ENCODE data around the gene FARP1.

FARP1 gene

GRCh38 chr13:98142380-98143156 lies at the start of gene FARP1:
TSS of gene FARP1 (plus strand) at chr13:98143094. CDS start at chr13:98213243, 70,149 bp downstream.
- peak; percentile 22 for DNase-seq (ENCODE audit: low spot score)

- no peak for DNase-seq (ENCODE audit: low spot score)
These were observed 48.1 kb upstream of the FARP1 start for GRCh38 chr13:98094678-98095266.

DNA sequence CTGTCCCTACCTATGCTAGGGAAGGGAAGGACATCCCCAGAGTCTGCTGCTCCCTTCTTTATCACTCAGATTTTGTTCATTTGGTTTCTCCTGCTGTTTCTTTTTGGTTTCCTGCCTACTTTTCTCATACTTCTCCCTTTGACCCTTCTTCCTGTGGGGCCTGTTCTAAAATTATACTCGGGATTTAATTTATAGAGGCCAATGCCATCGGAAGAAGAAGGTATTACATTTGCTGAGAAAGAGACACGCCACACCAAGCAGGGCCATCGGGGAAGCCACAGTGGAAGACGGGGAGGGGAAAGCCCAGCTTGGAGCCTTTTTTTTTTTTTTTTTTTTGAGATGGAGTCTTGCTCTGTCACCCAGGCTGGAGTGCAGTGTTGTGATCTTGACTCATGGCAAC lies 46.8 kb upstream of the FARP1 start:
- DNase-seq (ENCODE audit: low spot score), result no peak

DNA sequence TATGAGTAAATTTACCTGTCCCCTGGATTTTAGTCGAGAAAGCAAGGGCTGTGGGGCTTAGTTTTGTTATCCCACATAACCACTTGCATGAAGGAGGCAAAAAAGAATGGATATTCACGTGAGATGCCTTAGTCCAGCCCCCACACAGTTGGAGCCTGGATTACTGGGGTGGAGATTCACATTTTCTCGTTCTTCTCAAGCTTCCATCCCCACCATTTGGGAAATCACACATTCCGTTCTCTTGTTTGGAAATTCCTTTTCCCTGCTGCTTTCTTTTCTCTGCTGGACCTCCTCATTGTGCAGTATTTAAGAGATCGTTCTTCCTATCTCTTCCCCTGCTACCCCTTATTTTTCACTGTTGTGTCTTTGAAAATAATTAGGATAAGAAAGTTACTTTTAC lies 45.1 kb upstream of the FARP1 start:
- no peak for DNase-seq (ENCODE audit: low spot score)

- DNase-seq (ENCODE audit: low spot score), result no peak
These were observed 44.4 kb upstream of the FARP1 start for GRCh38 chr13:98098516-98098915.

GRCh38 chr13:98099627-98100026 lies 43.3 kb upstream of the FARP1 start:
- no peak for DNase-seq (ENCODE audit: low spot score)

DNA sequence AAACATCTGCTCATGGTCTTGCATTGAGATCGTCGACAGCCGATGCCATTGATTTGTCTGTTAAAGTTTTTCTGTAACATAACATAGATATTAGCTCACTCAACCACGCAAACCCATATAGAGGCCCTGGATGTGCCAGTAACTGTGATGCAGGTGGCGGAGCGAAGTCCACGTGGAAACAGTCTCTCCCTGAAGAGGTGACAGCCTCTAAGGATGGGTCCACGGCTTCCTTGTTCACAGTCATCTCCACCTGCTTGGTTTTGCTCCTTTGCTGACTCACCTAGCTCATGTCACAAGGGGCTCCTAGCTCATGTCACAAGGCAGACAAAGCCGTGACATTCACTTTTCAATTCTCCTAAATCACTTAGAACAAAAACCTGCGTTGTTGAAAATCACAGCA lies 42.4 kb upstream of the FARP1 start:
- no peak for DNase-seq (ENCODE audit: low spot score)

GRCh38 chr13:98103531-98103930 lies 39.4 kb upstream of the FARP1 start:
- no peak for DNase-seq (ENCODE audit: low spot score)

DNA sequence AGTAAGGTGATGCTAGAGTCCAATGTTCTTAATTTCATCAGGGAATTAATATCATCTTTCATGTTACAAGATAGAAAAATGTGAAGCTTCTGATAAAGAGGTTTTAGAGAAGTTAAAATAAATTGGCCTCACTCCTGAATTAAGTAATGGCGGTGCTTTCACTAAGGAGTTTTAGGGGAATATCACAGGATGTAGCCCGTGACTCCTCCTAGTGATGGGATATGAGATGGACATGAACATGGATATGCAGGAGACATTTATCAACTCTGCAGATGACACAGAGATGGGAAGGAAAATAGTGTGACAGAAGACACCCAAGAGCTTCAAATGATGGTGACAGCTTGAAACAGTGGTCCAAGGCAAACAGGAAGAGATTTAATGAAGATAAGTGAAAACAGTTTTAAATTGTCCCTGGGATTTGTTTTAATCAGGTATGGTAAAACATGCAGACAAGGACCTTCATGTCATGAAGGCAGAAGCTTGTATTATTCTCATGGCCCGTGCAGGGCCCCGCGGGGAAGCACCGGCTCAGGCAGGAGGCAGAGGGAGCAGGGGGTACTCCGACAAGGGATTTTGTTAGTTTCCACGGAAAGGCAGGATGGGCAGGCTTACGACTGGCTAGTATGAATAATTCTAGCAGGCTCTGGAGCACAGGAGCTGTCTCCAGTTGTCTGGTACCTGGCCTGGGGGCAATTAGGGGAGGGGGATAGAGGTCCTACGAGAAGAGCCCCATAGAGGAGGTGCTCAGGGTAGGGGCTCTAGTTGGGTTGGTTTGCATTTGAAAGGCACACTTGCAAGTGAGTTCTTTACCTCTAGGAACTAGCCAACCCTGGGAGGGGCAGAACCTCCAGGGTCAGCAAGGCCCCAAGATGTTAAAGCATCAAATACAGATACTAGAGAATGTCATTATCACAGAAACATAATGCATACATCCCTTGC lies 38.7 kb upstream of the FARP1 start:
- no peak for DNase-seq (ENCODE audit: low spot score)

DNA sequence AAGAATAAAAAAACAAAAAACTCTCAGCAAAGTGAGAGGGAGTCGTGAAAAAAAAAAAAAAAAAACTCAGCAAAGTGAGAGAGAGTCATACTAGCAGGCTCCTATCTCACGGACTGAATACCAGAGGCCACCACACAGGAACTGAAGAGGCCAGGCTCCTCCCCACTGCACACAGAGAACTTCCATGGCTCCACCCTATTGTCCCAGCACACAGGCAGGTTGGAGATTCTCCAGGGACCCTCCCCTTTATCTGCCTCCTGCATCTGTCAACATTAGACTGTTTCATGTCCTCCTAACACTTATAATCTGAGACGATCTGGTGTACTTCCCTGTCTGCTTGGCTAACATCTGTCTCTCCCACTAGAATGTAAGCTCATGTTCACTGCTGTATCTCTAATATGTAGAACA lies 37.0 kb upstream of the FARP1 start:
- DNase-seq (ENCODE audit: low spot score), result no peak

DNA sequence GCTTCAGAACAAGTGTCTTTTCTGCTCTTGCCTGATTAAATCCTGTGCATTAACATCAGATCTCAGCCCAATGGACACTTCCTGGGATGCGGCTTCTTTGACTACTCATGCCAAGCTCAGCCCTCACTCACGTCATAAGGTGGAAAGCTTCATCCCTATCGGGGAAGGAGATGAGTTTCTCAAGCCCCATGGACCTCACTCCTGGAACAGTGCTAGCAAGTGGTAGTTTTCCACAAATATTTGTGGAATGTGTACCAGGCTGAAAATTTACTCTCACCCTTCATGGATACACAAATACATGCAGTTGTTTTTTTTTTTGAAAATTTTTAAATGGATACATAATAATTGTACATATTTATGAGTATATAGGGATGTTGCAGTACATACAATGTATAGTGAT lies 34.6 kb upstream of the FARP1 start:
- DNase-seq (ENCODE audit: low spot score), result no peak

- DNase-seq (ENCODE audit: low spot score), result no peak
These were observed 33.6 kb upstream of the FARP1 start for GRCh38 chr13:98109226-98109853.

- DNase-seq (ENCODE audit: low spot score), result no peak
These were observed 32.1 kb upstream of the FARP1 start for GRCh38 chr13:98110749-98111148.

DNA sequence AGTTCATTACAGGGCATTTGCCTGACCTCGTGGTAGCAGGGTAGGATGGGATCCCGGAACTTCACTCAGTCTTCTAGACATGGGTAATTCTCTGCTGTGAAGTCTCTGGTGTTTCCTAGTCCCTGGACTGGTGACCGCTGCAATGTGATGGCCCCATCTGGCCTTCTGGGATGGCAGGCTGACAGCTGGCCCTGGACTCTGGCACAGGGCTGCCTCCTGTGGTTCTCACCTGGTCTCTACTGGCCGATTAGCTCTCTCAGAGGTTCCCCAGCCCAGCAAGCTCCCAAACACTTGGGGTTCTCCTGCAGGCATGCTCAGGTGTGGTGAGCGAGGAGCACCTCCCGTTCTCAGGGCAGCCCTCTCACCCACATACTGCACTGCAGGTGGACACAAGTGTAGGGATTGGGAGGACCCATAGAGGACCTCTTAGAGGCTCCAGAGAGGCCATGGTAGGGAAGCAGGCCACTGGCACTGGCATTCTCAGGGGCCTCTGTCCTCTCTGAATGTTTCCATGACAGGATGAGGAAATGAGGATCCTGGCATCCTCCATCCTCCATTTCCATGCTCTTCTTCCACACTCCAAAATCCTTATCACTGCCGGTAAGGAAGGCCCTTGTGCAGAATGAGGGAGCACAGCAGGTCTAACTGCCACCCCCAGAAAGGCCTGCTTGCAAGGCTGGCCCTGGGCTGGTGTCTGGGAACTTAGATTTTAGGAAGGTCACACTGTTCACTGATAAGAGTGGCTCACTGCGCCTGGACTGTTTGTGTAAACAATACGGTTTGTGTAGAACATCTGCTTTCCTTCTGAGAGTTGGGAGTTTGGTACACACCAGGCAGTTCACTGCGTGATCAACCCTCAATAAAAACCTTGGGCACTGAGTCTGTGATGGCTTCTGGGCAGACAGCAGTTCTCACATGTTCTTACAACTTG lies 31.5 kb upstream of the FARP1 start:
- no peak for DNase-seq (ENCODE audit: low spot score)

GRCh38 chr13:98112456-98112855 lies 30.4 kb upstream of the FARP1 start:
- no peak for DNase-seq (ENCODE audit: low spot score)

DNA sequence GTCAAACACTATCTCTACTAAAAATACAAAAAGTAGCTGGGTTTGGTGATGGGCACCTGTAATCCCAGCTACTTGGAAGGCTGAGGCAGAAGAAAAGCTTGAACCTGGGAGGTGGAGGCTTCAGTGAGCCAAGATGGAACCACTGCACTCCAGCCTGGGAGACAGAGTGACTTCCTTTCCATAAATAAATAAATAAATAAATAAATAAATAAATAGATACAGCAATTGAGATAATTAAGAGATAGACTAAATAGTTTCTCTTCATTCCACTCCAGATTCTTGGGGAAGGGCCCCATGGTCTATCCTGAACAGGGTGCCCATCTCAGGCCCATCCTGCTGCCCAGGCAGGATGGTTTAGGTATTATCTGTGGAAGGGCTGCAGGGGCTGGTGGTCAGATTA lies 24.0 kb upstream of the FARP1 start:
- DNase-seq (ENCODE audit: low spot score), result no peak

DNA sequence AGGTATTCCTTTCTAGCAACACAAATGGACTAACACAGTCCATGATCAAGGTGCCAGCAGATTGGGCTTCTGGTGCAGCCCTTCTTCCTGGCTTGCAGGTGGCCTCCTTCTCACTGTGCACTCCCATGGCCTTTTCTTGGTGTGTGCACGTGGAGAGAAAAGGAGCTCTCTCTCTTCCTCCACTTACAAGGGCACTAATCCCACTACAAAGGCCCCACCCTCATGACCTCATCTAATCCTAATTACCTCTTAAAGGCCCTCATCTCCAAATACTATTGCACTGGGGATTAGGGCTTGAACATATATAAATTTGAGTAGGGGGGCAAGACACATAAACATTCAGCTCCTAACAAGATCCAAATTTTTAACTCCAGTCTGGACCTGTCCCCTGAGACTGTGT lies 19.7 kb upstream of the FARP1 start:
- no peak for DNase-seq (ENCODE audit: low spot score)

- no peak for DNase-seq (ENCODE audit: low spot score)
These were observed 13.7 kb upstream of the FARP1 start for GRCh38 chr13:98129059-98129746.

DNA sequence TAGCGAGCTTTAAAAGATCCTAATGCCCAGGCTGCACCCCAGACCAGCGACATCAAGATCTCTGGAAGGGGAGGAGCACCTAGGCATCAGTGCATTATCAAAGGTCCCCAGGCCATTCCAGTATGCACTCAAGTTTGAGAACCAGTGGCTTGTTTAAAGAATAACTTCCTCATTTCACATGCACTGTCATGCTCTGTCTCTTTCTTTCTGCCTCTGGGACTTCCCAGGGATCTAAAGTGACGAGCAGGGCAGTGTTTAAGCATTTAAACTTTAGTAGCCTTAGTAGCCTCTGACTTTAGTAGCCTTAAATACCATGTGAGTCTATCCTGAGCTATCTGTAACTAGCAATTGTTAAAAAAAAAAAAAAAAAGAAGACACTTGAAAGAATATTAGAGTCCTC lies 8.9 kb upstream of the FARP1 start:
- peak; percentile 29 for DNase-seq (ENCODE audit: low spot score)

DNA sequence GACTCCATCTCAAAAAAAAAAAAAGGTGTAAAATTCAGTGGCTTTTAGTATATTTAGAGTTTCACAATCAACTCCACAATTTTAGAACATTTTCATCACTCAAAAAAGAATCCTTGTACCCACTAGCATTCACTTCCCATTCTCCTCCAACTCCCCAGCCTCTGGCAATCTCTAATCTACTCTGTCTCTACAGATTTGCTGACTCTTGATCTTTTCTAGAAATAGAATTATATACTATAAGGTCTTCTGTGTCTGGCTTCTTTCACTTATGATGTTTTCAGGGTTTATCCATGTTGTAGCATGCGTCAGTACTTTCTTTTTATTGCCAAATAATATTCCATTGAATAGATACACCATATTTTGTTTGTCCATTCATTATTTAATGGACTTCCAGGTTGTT lies 8.0 kb upstream of the FARP1 start:
- no peak for DNase-seq (ENCODE audit: low spot score)

GRCh38 chr13:98141091-98141490 lies 1.8 kb upstream of the FARP1 start:
- no peak for DNase-seq (ENCODE audit: low spot score)

All from pons (tissue), 1 donor.